Mesenchymal stem cell (in vitro differentiated cells and primary cell): ENCODE data around the gene SYPL1.

Experiments used
- DNase-seq: peaks from one replicate; pipeline ENCODE4 v3.0.0-alpha.2; 2013
- H2AFZ ChIP-seq: one replicate; pipeline ENCODE4 v1.6.1; 2013; ENCODE audit warnings: low read depth, mild to moderate bottlenecking, control low read depth, inconsistent platforms, low read length, moderate library complexity
- H2AK5ac ChIP-seq: 2 replicates; pipeline ENCODE4 v1.6.1; 2013; ENCODE audit warnings: low read length, moderate library complexity, mild to moderate bottlenecking, inconsistent platforms; ENCODE audit not compliant: severe bottlenecking
- H2BK120ac ChIP-seq: one replicate; pipeline ENCODE4 v1.6.1; 2013; ENCODE audit warnings: low read depth, mild to moderate bottlenecking, inconsistent platforms, low read length, moderate library complexity
- H2BK12ac ChIP-seq, 2 experiments: one replicate each; pipeline ENCODE4 v1.6.1; 2013; ENCODE audit warnings: inconsistent platforms in 2 of 2, low read length in 2 of 2, mild to moderate bottlenecking in 2 of 2, moderate library complexity in 2 of 2, control low read depth in 1 of 2
- H2BK15ac ChIP-seq: one replicate; pipeline ENCODE4 v1.6.1; 2013; ENCODE audit warnings: mild to moderate bottlenecking, low read depth, inconsistent platforms; ENCODE audit not compliant: poor library complexity, severe bottlenecking
- H2BK5ac ChIP-seq: 2 replicates; pipeline ENCODE4 v1.6.1; 2013; ENCODE audit warnings: low read depth, mild to moderate bottlenecking, low read length, control low read depth, inconsistent platforms; ENCODE audit not compliant: poor library complexity, severe bottlenecking
- H3K14ac ChIP-seq, 2 experiments: one replicate each; pipeline ENCODE4 v1.6.1; 2013; ENCODE audit warnings: inconsistent platforms in 2 of 2, low read length in 2 of 2, control low read depth in 1 of 2, mild to moderate bottlenecking in 1 of 2, moderate library complexity in 1 of 2
- H3K18ac ChIP-seq, 2 experiments: one replicate each; pipeline ENCODE4 v1.6.1; 2013; ENCODE audit warnings: inconsistent platforms in 2 of 2, low read length in 2 of 2, control low read depth in 1 of 2, low read depth in 1 of 2, mild to moderate bottlenecking in 1 of 2
- H3K23ac ChIP-seq, 2 experiments: one replicate each; pipeline ENCODE4 v1.6.1; 2013; ENCODE audit warnings: inconsistent platforms in 2 of 2, low read length in 2 of 2, mild to moderate bottlenecking in 2 of 2, moderate library complexity in 2 of 2, control low read depth in 1 of 2
- H3K27ac ChIP-seq: 2 replicates; pipeline ENCODE4 v1.5.1; 2013; ENCODE audit warnings: mild to moderate bottlenecking, moderate library complexity, low read length, control low read depth, inconsistent platforms; ENCODE audit not compliant: poor library complexity, severe bottlenecking
- H3K27me3 ChIP-seq, 2 experiments: 2 replicates each; pipeline versions ENCODE4 v1.6.1 to v1.7.0; 2013; ENCODE audit warnings: low read length in 2 of 2, mild to moderate bottlenecking in 2 of 2, moderate library complexity in 2 of 2, control low read depth in 1 of 2, inconsistent platforms in 1 of 2; ENCODE audit not compliant: control insufficient read depth in 1 of 2, insufficient read depth in 1 of 2
- H3K36me3 ChIP-seq, 2 experiments: 2 replicates each; pipeline versions ENCODE4 v1.6.1 to v1.7.0; 2013; ENCODE audit warnings: low read length in 2 of 2, control low read depth in 1 of 2, inconsistent platforms in 1 of 2, low read depth in 1 of 2, mild to moderate bottlenecking in 1 of 2; ENCODE audit not compliant: insufficient read depth in 2 of 2, control insufficient read depth in 1 of 2
- H3K4ac ChIP-seq, 2 experiments: one replicate each; pipeline ENCODE4 v1.6.1; 2013; ENCODE audit warnings: inconsistent platforms in 2 of 2, low read length in 2 of 2, mild to moderate bottlenecking in 2 of 2, moderate library complexity in 2 of 2, control low read depth in 1 of 2, low read depth in 1 of 2
- H3K4me1 ChIP-seq: 2 replicates; pipeline ENCODE4 v1.6.1; 2013; ENCODE audit warnings: low read depth, low read length, control low read depth; ENCODE audit not compliant: control insufficient read depth, insufficient read depth
- H3K4me2 ChIP-seq: 2 replicates; pipeline ENCODE4 v1.6.1; 2013; ENCODE audit warnings: low read length, mild to moderate bottlenecking, inconsistent platforms; ENCODE audit not compliant: poor library complexity, severe bottlenecking
- H3K4me3 ChIP-seq, 2 experiments: 2 replicates each; pipeline versions ENCODE4 v1.5.1 to v1.7.0; 2013; ENCODE audit warnings: low read length in 2 of 2, mild to moderate bottlenecking in 2 of 2, control low read depth in 1 of 2, low read depth in 1 of 2; ENCODE audit not compliant: insufficient read depth in 1 of 2
- H3K79me1 ChIP-seq: replicated peaks from 2 replicates; pipeline ENCODE4 v1.6.1; 2013; ENCODE audit warnings: mild to moderate bottlenecking, control low read depth, low read length, inconsistent platforms; ENCODE audit not compliant: poor library complexity, severe bottlenecking
- H3K9ac ChIP-seq: 2 replicates; pipeline ENCODE4 v1.7.0; 2013; ENCODE audit warnings: mild to moderate bottlenecking, low read length, moderate library complexity
- H3K9me3 ChIP-seq: 2 replicates; pipeline ENCODE4 v1.7.0; 2013; ENCODE audit warnings: mild to moderate bottlenecking, low read length; ENCODE audit not compliant: control insufficient read depth
- H4K8ac ChIP-seq: one replicate; pipeline ENCODE4 v1.6.1; 2013; ENCODE audit warnings: inconsistent platforms, mild to moderate bottlenecking, low read length, moderate library complexity
- H4K91ac ChIP-seq: one replicate; pipeline ENCODE4 v1.6.1; 2013; ENCODE audit warnings: mild to moderate bottlenecking, low read length, inconsistent platforms
- WGBS: methylation state at CpG from one replicate; pipeline ENCODE4 v1.1.7; 2013; ENCODE audit warnings: mixed read lengths; 5-methylcytosine and 5-hydroxymethylcytosine counted together

SYPL1 gene

DNA sequence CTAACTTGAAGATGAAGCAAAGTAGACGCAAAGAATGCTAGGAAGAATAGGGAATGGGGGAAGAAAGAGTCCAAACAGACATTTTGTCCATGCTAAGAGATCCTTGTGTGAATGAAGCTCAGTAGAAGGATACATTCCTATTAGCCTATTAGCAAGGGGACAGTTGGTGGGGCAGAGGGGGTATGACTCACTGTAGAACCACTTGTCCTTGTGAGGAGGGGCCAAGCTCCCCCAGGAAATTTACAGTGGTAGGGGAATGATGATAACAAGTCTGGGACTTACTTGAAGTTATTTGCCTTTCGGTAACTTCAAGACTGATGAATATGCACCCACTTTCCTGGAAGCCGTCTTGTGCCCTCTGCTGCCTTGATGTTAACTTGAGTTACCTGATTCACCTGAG is 17.2 kb upstream of the SYPL1 start:
- 77% methylated on average over 3 of the region's 3 CpGs for WGBS

GRCh38 chr7:106128836-106129235 is 16.7 kb upstream of the SYPL1 start:
- Histone ChIP-seq H3K4me3 (no peak overlapping the region), H3K4me1 (peaks cover 3% of the 10 kb centered on the region), H3K36me3 (no peaks in the 10 kb centered on the region), H4K8ac (no peak overlapping the region), H3K27me3 (no peaks in the 10 kb centered on the region), H3K23ac (no peak overlapping the region), H3K4me2 (no peak overlapping the region), H3K9me3 (no peaks in the 10 kb centered on the region), H4K91ac (no peak overlapping the region), H3K14ac (no peak overlapping the region), H3K4ac (no peak overlapping the region), H3K18ac (no peak overlapping the region), H3K27ac (no peak overlapping the region), H2AFZ (no peak overlapping the region), H3K79me1 (no peaks in the 10 kb centered on the region), H2BK120ac (no peak overlapping the region), H2BK5ac (no peak overlapping the region), H2BK15ac (no peak overlapping the region), H3K9ac (no peak overlapping the region), H2AK5ac (no peak overlapping the region), H2BK12ac (no peak overlapping the region)
- DNase-seq, result no peak
- WGBS, result 100% methylated on average over 1 of the region's 1 CpG

More for the DNA sequence above, 17.2 kb upstream of the SYPL1 start:
- Histone ChIP-seq H2BK15ac (no peak overlapping the region), H3K36me3 (no peaks in the 10 kb centered on the region), H3K4me3 (no peak overlapping the region), H2BK12ac (no peak overlapping the region), H2BK120ac (no peak overlapping the region), H3K4ac (no peak overlapping the region), H3K27me3 (no peaks in the 10 kb centered on the region), H3K9me3 (no peaks in the 10 kb centered on the region), H3K9ac (no peak overlapping the region), H4K91ac (no peak overlapping the region), H3K14ac (no peak overlapping the region), H2AK5ac (no peak overlapping the region), H3K4me2 (no peak overlapping the region), H3K27ac (no peak overlapping the region), H3K4me1 (peaks cover 3% of the 10 kb centered on the region), H2AFZ (no peak overlapping the region), H4K8ac (no peak overlapping the region), H3K23ac (no peak overlapping the region), H3K18ac (no peak overlapping the region), H3K79me1 (no peaks in the 10 kb centered on the region), H2BK5ac (no peak overlapping the region)
- peak; percentile 34 for DNase-seq

GRCh38 chr7:106127984-106128780 is 16.1 kb upstream of the SYPL1 start:
- peaks cover 3% of the 10 kb centered on the region for H3K4me1 ChIP-seq
- H3K9me3 ChIP-seq, result no peaks in the 10 kb centered on the region
- no peak overlapping the region for H4K8ac ChIP-seq
- 28% methylated on average over 3 of the region's 5 CpGs for whole genome bisulfite sequencing
- H2BK120ac ChIP-seq, result no peak overlapping the region
- no peak overlapping the region for H4K91ac ChIP-seq
- no peaks in the 10 kb centered on the region for H3K36me3 ChIP-seq
- H3K27me3 ChIP-seq, result no peaks in the 10 kb centered on the region
- H2AK5ac ChIP-seq, result no peak overlapping the region
- no peak overlapping the region for H3K27ac ChIP-seq
- H2AFZ ChIP-seq, result no peak overlapping the region
- no peak overlapping the region for H3K4ac ChIP-seq
- H2BK12ac ChIP-seq, result no peak overlapping the region
- H3K4me2 ChIP-seq, result no peak overlapping the region
- H3K79me1 ChIP-seq, result no peaks in the 10 kb centered on the region
- peak; percentile 80 for DNase-seq
- no peak overlapping the region for H3K18ac ChIP-seq
- H3K14ac ChIP-seq, result no peak overlapping the region
- no peak overlapping the region for H2BK15ac ChIP-seq
- no peak overlapping the region for H2BK5ac ChIP-seq
- H3K4me3 ChIP-seq, result no peak overlapping the region
- no peak overlapping the region for H3K9ac ChIP-seq
- no peak overlapping the region for H3K23ac ChIP-seq

- H3K9me3 ChIP-seq, result no peaks in the 10 kb centered on the region
- H3K4me2 ChIP-seq, result no peak overlapping the region
- no peak overlapping the region for H3K23ac ChIP-seq
- no peak overlapping the region for H2AK5ac ChIP-seq
- H3K4me3 ChIP-seq, result peak overlapping the region in 1 of 2 experiments; percentile 35
- peaks cover 3% of the 10 kb centered on the region for H3K4me1 ChIP-seq
- H2BK15ac ChIP-seq, result no peak overlapping the region
- H2AFZ ChIP-seq, result no peak overlapping the region
- H3K18ac ChIP-seq, result peak overlapping the region in 1 of 2 experiments; percentile 8
- no peak overlapping the region for H4K91ac ChIP-seq
- H3K27ac ChIP-seq, result no peak overlapping the region
- 33% methylated on average over 6 of the region's 7 CpGs for WGBS
- H3K27me3 ChIP-seq, result no peaks in the 10 kb centered on the region
- H2BK120ac ChIP-seq, result no peak overlapping the region
- no peak overlapping the region for H3K4ac ChIP-seq
- DNase-seq, result peak; percentile 76
- no peak overlapping the region for H2BK5ac ChIP-seq
- H3K14ac ChIP-seq, result no peak overlapping the region
- H2BK12ac ChIP-seq, result no peak overlapping the region
- no peaks in the 10 kb centered on the region for H3K79me1 ChIP-seq
- no peak overlapping the region for H4K8ac ChIP-seq
- peak overlapping the region; percentile 19 for H3K9ac ChIP-seq
- no peaks in the 10 kb centered on the region for H3K36me3 ChIP-seq
Measured at GRCh38 chr7:106126170-106126938, 14.2 kb upstream of the SYPL1 start.
